OCI-LY3 (cell line): ENCODE results near the gene POPDC3.

Experiments
- H2AFZ ChIP-seq: fragments of 200-600, 300-600 bp; shearing (Covaris generic); 2 replicates; pipeline ENCODE4 v1.6.0; 2014; ENCODE audit warnings: antibody characterized with exemption, low read depth, low read length
- H3K27ac ChIP-seq: fragments of 200-600, 300-600 bp; sonication (generic); 2 replicates; pipeline ENCODE4 v1.5.1; 2014; ENCODE audit warnings: mild to moderate bottlenecking, low read length, moderate library complexity, mixed read lengths
- H3K27me3 ChIP-seq: fragments of 200-600, 300-600 bp; sonication (generic); 2 replicates; pipeline ENCODE4 v1.6.1; 2014; ENCODE audit warnings: low read depth, low read length, mixed read lengths
- H3K36me3 ChIP-seq: fragments of 200-600, 300-600 bp; sonication (generic); replicated peaks from 2 replicates; pipeline ENCODE3; 2014; ENCODE audit warnings: low read depth, low read length, mixed read lengths
- H3K4me1 ChIP-seq: fragments of 300-600, 200-600 bp; sonication (generic); 2 replicates; pipeline ENCODE4 v1.6.1; 2014; ENCODE audit warnings: low read length, mixed read lengths
- H3K4me2 ChIP-seq: fragments of 200-600, 300-600 bp; sonication (generic); 2 replicates; pipeline ENCODE4 v1.6.1; 2014; ENCODE audit warnings: low read length, mixed read lengths
- H3K4me3 ChIP-seq: fragments of 300-600, 200-600 bp; sonication (generic); 2 replicates; pipeline ENCODE4 v1.5.1; 2014; ENCODE audit warnings: antibody characterized with exemption, mild to moderate bottlenecking, low read length, moderate library complexity
- H3K79me2 ChIP-seq: fragments of 300-600, 200-600 bp; shearing (Covaris generic); 2 replicates; pipeline ENCODE4 v1.6.1; 2014; ENCODE audit warnings: mild to moderate bottlenecking, low read length, mixed read lengths
- H3K9ac ChIP-seq: fragments of 300-600, 200-600 bp; shearing (Covaris generic); 2 replicates; pipeline ENCODE4 v1.6.0; 2014; ENCODE audit warnings: mild to moderate bottlenecking, low read length, moderate library complexity
- H3K9me3 ChIP-seq: fragments of 200-600, 300-600 bp; shearing (Covaris generic); 2 replicates; pipeline ENCODE4 v1.6.1; 2014; ENCODE audit warnings: low read length, mixed read lengths; ENCODE audit not compliant: insufficient read depth
- H4K20me1 ChIP-seq: fragments of 200-600, 300-600 bp; sonication (generic); 2 replicates; pipeline ENCODE4 v1.6.1; 2016; ENCODE audit warnings: low read length, mixed read lengths; ENCODE audit not compliant: insufficient read depth
- CTCF ChIP-seq: fragments of 200-600, 300-600 bp; sonication (generic); IDR thresholded peaks from 2 replicates; pipeline ENCODE4 v1.5.1; 2014; ENCODE audit warnings: antibody characterized with exemption, low read length, low read depth
- EZH2phosphoT487 ChIP-seq: fragments of 200-600 bp; shearing (Covaris generic); IDR thresholded peaks from 2 replicates; pipeline ENCODE4 v1.6.1; 2018; ENCODE audit warnings: antibody characterized with exemption, mixed run types, low read depth

POPDC3 gene

GRCh38 chr6:105207524-105208269 lies 27.9 kb upstream of the POPDC3 start:
- H3K36me3 ChIP-seq: no peaks in the 10 kb centered on the region
- H3K27me3 ChIP-seq: no peaks in the 10 kb centered on the region; the same call in 1 of the 2 replicates
- no peak overlapping the region for H3K27ac ChIP-seq
- H3K9ac ChIP-seq: no peak overlapping the region
- no peak overlapping the region for H3K4me2 ChIP-seq
- no peaks in the 10 kb centered on the region for H3K9me3 ChIP-seq
- no peak overlapping the region for H2AFZ ChIP-seq
- H3K79me2 ChIP-seq: no peaks in the 10 kb centered on the region
- no peak overlapping the region for H3K4me3 ChIP-seq
- H4K20me1 ChIP-seq: no peaks in the 10 kb centered on the region
- H3K4me1 ChIP-seq: peaks cover 11% of the 10 kb centered on the region
- no peak for TF ChIP-seq CTCF
- no peak for TF ChIP-seq EZH2phosphoT487

DNA sequence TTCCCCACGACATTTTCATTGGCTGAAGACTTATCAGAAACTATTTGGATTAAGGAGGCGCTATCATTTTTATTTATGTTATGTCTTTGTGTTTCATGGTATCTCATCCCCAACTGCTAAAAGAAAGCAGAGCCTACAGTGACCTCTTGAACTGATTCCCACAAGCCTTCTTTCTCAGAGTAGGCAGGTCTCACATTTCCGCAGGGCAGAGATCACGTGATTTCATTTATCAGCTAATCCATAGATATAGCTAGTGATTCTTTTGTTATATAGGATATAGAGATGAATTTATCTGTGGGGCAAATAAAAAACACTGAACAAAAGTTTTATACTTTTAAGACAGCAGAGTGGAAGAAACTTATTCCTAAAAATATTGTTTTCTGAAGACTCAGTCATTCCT lies 25.0 kb upstream of the POPDC3 start:
- Histone ChIP-seq H3K27me3 (no peaks in the 10 kb centered on the region), H3K4me3 (no peak overlapping the region), H3K4me2 (no peak overlapping the region), H3K79me2 (no peaks in the 10 kb centered on the region), H2AFZ (no peak overlapping the region), H3K27ac (no peak overlapping the region), H3K9me3 (no peaks in the 10 kb centered on the region), H3K9ac (no peak overlapping the region), H4K20me1 (no peaks in the 10 kb centered on the region), H3K36me3 (no peaks in the 10 kb centered on the region), H3K4me1 (no peaks in the 10 kb centered on the region)
- no peak for TF ChIP-seq CTCF
- no peak for TF ChIP-seq EZH2phosphoT487

- H3K9ac ChIP-seq: no peak overlapping the region
- TF ChIP-seq EZH2phosphoT487 (no peak), CTCF (no peak)
- no peak overlapping the region for H3K27ac ChIP-seq
- no peak overlapping the region for H2AFZ ChIP-seq
- no peaks in the 10 kb centered on the region for H3K79me2 ChIP-seq
- H3K4me1 ChIP-seq: no peaks in the 10 kb centered on the region
- H3K9me3 ChIP-seq: no peaks in the 10 kb centered on the region
- no peaks in the 10 kb centered on the region for H3K36me3 ChIP-seq
- H4K20me1 ChIP-seq: no peaks in the 10 kb centered on the region
- no peak overlapping the region for H3K4me2 ChIP-seq
- H3K4me3 ChIP-seq: no peak overlapping the region
- no peaks in the 10 kb centered on the region for H3K27me3 ChIP-seq
These were observed 24.5 kb upstream of the POPDC3 start for GRCh38 chr6:105204331-105204730.

GRCh38 chr6:105202486-105202885 lies 22.7 kb upstream of the POPDC3 start:
- H3K4me2 ChIP-seq: no peak overlapping the region
- no peaks in the 10 kb centered on the region for H3K4me1 ChIP-seq
- H3K4me3 ChIP-seq: no peak overlapping the region
- no peaks in the 10 kb centered on the region for H3K9me3 ChIP-seq
- H3K27me3 ChIP-seq: no peaks in the 10 kb centered on the region
- TF ChIP-seq CTCF (no peak), EZH2phosphoT487 (no peak)
- H3K27ac ChIP-seq: no peak overlapping the region
- no peaks in the 10 kb centered on the region for H3K36me3 ChIP-seq
- H4K20me1 ChIP-seq: no peaks in the 10 kb centered on the region
- no peaks in the 10 kb centered on the region for H3K79me2 ChIP-seq
- H3K9ac ChIP-seq: no peak overlapping the region
- H2AFZ ChIP-seq: no peak overlapping the region
